Calu3 (cell line): ENCODE results near the gene NDRG2. TPM values are rescaled to one million over a fixed set of nuclear protein-coding genes. Genes with fewer than 3 reads are reported as not detected.

ENCODE experiments used
- BruUV-seq: library from RNA; stranded (reverse); fragments of 400-500 nt; replicated peaks from 2 replicates; lab custom pipeline; 2021; lab: Mats Ljungman, UMichigan
- CTCF ChIA-PET: fragments of 300-600 bp; sonication (Branson Sonifier 250); formaldehyde crosslinking; loops from one replicate; lab custom pipeline; 2022; ENCODE audit warnings: antibody characterized with exemption; lab: Charles Lee
- DNase-seq: peaks from one replicate; pipeline ENCODE4 v3.0.0; 2022
- H3K27ac Mint-ChIP-seq: one replicate; pipeline ENCODE4 v1.8.0; 2022; ENCODE audit warnings: mixed read lengths; ENCODE audit not compliant: unreplicated experiment
- H3K27me3 Mint-ChIP-seq: one replicate; pipeline ENCODE4 v1.8.0; 2022; ENCODE audit warnings: mixed read lengths; ENCODE audit not compliant: unreplicated experiment
- H3K36me3 Mint-ChIP-seq: one replicate; pipeline ENCODE4 v1.8.0; 2022; ENCODE audit warnings: mild to moderate bottlenecking, moderate library complexity, mixed read lengths; ENCODE audit not compliant: insufficient read depth, unreplicated experiment
- H3K4me1 Mint-ChIP-seq: one replicate; pipeline ENCODE4 v1.8.0; 2022; ENCODE audit warnings: mild to moderate bottlenecking, low read depth, mixed read lengths; ENCODE audit not compliant: unreplicated experiment
- H3K4me3 Mint-ChIP-seq: one replicate; pipeline ENCODE4 v1.8.0; 2022; ENCODE audit warnings: mild to moderate bottlenecking, low read depth, moderate library complexity, mixed read lengths; ENCODE audit not compliant: unreplicated experiment
- H3K9me3 Mint-ChIP-seq: one replicate; pipeline ENCODE4 v1.8.0; 2022; ENCODE audit warnings: low read depth, mixed read lengths; ENCODE audit not compliant: unreplicated experiment
- CTCF ChIP-seq: fragments of 200-600 bp; IDR thresholded peaks from one replicate; pipeline ENCODE4 v1.8.0; 2022; ENCODE audit warnings: antibody characterized with exemption; ENCODE audit not compliant: unreplicated experiment
- intact Hi-C: fragments of 100-400 bp; cut with micrococcal nuclease; formaldehyde crosslinking; loops from one replicate; pipeline ENCODE4 v1.10.0; 2022; ENCODE audit not compliant: unreplicated experiment
- total RNA-seq: library from RNA; stranded (reverse); gene quantifications from 2 replicates; pipeline ENCODE4 v1.2.3, GENCODE V29; 2022

NDRG2 gene
- total RNA-seq, 1 experiment from 2014 or later = 10.8 TPM

GRCh38 chr14:21068521-21069387 is 43.9 kb upstream of the NDRG2 start:
- TF ChIP-seq CTCF = peak; percentile 48
- H3K27me3 Mint-ChIP-seq = peaks cover 52% of the 10 kb centered on the region
- CTCF ChIA-PET = interaction anchor here (0.7 to 1.6 kb wide), 8 partner anchors 13 to 153 kb away, joined by 3 to 40 read pairs (median 4); no protein-coding TSS in a partner anchor
- H3K27ac Mint-ChIP-seq = no peak overlapping the region
- no TSS peak for BruUV-seq
- peaks cover 8% of the 10 kb centered on the region for H3K4me1 Mint-ChIP-seq
- DNase-seq = peak; percentile 60
- H3K9me3 Mint-ChIP-seq = no peaks in the 10 kb centered on the region
- H3K36me3 Mint-ChIP-seq = peaks cover 26% of the 10 kb centered on the region
- H3K4me3 Mint-ChIP-seq = peak overlapping the region; percentile 97
- intact Hi-C loops = loop anchor here (1.0 to 2.0 kb wide), 2 partner anchors 24 to 39 kb away; no protein-coding TSS in a partner anchor

- Mint-ChIP-seq H3K4me3 (no peak overlapping the region), H3K4me1 (peaks cover 8% of the 10 kb centered on the region), H3K27ac (no peak overlapping the region), H3K36me3 (peaks cover 26% of the 10 kb centered on the region), H3K27me3 (peaks cover 52% of the 10 kb centered on the region), H3K9me3 (no peaks in the 10 kb centered on the region)
- CTCF ChIA-PET = interaction anchor here (0.7 to 1.4 kb wide), 5 partner anchors 23 to 52 kb away, joined by 3 to 11 read pairs (median 6); no protein-coding TSS in a partner anchor
- intact Hi-C loops = no loop called here
- BruUV-seq = no TSS peak
- no peak for TF ChIP-seq CTCF
- DNase-seq = no peak
These were observed 42.1 kb upstream of the NDRG2 start for GRCh38 chr14:21066882-21067502.

GRCh38 chr14:21063479-21063878 is 38.6 kb upstream of the NDRG2 start:
- peaks cover 55% of the 10 kb centered on the region for H3K27me3 Mint-ChIP-seq
- H3K4me3 Mint-ChIP-seq = no peak overlapping the region
- DNase-seq = no peak
- no peak for TF ChIP-seq CTCF
- no peaks in the 10 kb centered on the region for H3K4me1 Mint-ChIP-seq
- H3K36me3 Mint-ChIP-seq = no peaks in the 10 kb centered on the region
- BruUV-seq = no TSS peak
- CTCF ChIA-PET = interaction anchor here (1.7 kb wide), 1 partner anchor 49 kb away, joined by 4 read pairs; no protein-coding TSS in a partner anchor
- intact Hi-C loops = no loop called here
- H3K27ac Mint-ChIP-seq = no peak overlapping the region
- no peaks in the 10 kb centered on the region for H3K9me3 Mint-ChIP-seq

GRCh38 chr14:21061347-21061668 is 36.4 kb upstream of the NDRG2 start:
- no peak overlapping the region for H3K4me3 Mint-ChIP-seq
- DNase-seq = no peak
- peaks cover 33% of the 10 kb centered on the region for H3K27me3 Mint-ChIP-seq
- no peak for TF ChIP-seq CTCF
- no peaks in the 10 kb centered on the region for H3K36me3 Mint-ChIP-seq
- intact Hi-C loops = no loop called here
- H3K27ac Mint-ChIP-seq = no peak overlapping the region
- BruUV-seq = no TSS peak
- H3K9me3 Mint-ChIP-seq = no peaks in the 10 kb centered on the region
- CTCF ChIA-PET = no interaction called here
- H3K4me1 Mint-ChIP-seq = no peaks in the 10 kb centered on the region
